Retinal pigment epithelial cell (primary cell): ENCODE measurements around the gene TRPM3.

Source experiments
- DNase-seq: peaks from one replicate; pipeline ENCODE4 v3.0.0-alpha.2; 2010; ENCODE audit warnings: low read depth
- H3K4me3 ChIP-seq: 2 replicates; pipeline ENCODE4 v1.5.1; 2011; ENCODE audit warnings: mild to moderate bottlenecking, low read length, control low read depth, moderate library complexity
- TF ChIP-seq, protein P1 (sequence below): conservative IDR thresholded peaks from 2 replicates; pipeline ENCODE4 v1.5.1; 2011; ENCODE audit warnings: low read depth, low read length, control low read depth, inconsistent platforms

The TRPM3 gene

DNA sequence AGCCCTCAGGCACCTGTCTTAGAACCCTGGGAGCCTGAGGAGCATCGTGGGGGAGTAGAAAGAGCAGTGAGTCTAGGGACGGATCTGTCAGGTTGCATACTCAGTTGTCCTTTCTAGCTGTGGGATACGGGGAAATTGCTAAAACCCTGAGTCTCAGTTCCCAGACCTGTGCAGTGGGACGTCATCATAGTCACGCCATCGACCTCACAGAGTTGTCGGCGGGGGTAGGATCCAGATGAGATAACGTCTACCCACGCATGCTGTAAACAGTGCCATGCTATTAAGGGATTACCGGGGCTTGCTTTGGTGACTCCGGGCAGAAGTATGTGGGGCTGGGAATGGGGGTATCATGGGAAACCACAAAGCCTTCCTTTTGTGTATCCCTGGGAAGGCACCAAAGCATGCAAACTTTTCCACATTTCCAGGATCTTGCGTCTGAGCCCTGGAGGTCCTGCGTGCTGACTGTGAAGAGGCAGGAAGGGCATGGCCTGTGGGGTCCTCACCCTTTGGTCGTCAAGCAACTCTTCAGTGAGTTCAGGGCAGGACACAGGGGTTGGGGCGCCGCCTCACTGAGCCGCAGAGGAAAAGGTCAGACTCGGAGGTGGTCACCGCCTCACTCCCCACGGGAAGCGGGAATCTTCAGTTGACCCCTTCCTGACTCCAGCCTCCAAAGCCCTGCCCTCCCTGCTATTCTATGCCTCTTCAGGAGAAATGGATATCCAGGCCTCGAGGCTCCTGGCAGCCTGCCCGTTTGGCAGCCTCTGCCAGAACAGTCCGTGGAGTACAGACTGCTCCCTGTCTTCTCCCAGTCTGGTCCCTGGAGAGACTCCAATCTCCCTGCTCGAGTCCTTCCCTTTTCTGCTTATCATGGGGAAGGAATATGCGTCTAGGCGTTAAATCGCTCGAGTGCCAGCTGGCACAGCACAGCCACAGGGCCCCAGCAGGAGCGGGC is 520.1 kb downstream of the TRPM3 start:
- DNase-seq = peak; percentile 100
- H3K4me3 ChIP-seq = peak overlapping the region; percentile 5
- TF ChIP-seq, protein P1, sequence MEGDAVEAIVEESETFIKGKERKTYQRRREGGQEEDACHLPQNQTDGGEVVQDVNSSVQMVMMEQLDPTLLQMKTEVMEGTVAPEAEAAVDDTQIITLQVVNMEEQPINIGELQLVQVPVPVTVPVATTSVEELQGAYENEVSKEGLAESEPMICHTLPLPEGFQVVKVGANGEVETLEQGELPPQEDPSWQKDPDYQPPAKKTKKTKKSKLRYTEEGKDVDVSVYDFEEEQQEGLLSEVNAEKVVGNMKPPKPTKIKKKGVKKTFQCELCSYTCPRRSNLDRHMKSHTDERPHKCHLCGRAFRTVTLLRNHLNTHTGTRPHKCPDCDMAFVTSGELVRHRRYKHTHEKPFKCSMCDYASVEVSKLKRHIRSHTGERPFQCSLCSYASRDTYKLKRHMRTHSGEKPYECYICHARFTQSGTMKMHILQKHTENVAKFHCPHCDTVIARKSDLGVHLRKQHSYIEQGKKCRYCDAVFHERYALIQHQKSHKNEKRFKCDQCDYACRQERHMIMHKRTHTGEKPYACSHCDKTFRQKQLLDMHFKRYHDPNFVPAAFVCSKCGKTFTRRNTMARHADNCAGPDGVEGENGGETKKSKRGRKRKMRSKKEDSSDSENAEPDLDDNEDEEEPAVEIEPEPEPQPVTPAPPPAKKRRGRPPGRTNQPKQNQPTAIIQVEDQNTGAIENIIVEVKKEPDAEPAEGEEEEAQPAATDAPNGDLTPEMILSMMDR = no peak

GRCh38 chr9:70600506-70600905 is 520.9 kb downstream of the TRPM3 start:
- peak; percentile 73 for DNase-seq

GRCh38 chr9:70597886-70598285 is 523.5 kb downstream of the TRPM3 start:
- DNase-seq = no peak
- H3K4me3 ChIP-seq = no peak overlapping the region
- TF ChIP-seq, protein P1 = no peak

More at GRCh38 chr9:70600506-70600905, 520.9 kb downstream of the TRPM3 start:
- TF ChIP-seq, protein P1 = no peak
- H3K4me3 ChIP-seq = peak overlapping the region; percentile 5

DNA sequence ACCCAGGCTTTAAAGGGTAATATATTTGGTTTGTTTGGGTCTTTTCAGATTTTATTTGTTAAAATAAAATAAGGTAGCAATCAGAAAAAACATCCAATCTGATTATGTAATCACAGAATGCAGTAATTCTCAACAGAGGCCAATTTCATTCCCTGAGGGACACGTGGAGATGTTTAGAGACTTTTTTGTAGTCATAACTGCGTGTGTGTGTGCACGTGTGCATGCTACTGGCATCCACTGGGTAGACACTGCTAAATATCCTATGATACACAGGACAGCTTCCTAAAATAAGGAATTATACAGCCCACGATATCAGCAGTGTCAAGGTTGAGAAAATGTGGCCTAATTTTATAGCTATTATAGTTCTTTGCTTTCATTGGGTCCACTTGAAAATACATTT is 526.2 kb downstream of the TRPM3 start:
- H3K4me3 ChIP-seq = no peak overlapping the region
- no peak for DNase-seq
- TF ChIP-seq, protein P1 = no peak

- TF ChIP-seq, protein P1 = no peak
- DNase-seq = no peak
Measured at GRCh38 chr9:70594386-70594944, 527.0 kb downstream of the TRPM3 start.

DNA sequence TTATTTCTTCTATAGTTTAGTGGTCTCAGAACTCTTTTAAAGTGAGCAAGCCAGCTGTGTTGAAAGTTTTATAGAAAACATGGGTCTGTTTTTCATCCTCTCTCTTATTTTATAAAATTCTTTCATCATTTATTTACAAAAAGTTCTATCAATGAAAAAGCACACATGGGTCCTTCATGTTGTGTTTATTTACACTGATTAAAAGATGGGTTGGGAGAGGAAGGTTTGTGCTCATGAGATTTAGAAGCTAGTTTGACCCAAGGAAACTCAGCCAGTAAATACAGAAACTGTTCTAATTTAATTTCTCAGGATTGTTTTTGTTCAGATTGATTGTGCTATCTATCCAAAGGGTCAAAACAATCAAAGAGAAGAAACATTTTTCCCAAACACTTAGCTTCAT is 528.2 kb downstream of the TRPM3 start:
- TF ChIP-seq, protein P1 = no peak
- no peak for DNase-seq
- no peak overlapping the region for H3K4me3 ChIP-seq

More at GRCh38 chr9:70594386-70594944, 527.0 kb downstream of the TRPM3 start:
- H3K4me3 ChIP-seq = no peak overlapping the region
